GM21367 (cell line): ENCODE measurements around the gene ANKRD35.
"Not testable (repeated sequence)": the region's sequence is repeated elsewhere in the genome, so short reads cannot be mapped to it uniquely, and the experiment has no call there.

Source experiments
- ATAC-seq: cut with Tn5 transposase; IDR thresholded peaks from one replicate; pipeline ENCODE4 v1.9.1; 2021; ENCODE audit not compliant: unreplicated experiment

Gene ANKRD35

DNA sequence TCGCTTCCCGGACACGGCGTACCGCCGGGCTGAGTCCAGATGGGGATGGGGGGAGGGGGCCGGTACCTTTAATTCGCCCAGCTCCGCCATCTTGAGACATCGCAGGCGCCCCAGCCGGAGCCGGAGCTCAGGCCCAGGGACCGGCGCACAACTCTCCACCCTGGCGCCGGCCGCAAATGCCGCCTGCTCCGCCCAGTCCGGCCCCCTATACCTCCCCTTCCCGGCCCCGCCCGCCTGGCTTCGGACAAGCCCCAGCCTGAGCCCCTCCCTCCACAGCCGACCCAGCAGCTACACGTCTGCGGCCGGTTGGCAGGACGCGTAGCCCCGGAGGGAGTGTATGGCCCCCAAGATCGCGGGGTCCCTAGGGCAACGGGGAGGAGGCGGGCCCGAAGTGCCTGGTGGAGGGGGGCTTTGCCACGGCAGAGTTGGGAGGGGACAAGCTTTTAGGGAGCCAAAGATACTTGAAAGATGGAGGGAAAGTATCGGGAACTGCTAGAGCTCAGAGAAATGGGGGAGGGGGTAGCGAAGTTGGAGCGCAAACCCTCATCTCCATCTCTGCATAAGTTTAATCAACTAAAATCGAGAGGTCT is 26.7 kb downstream of the ANKRD35 start, which contains the start of gene PIAS3:
Gene PIAS3 (minus strand): TSS at position 181 of the 590 bp plus-strand sequence. CDS start 91 bp downstream, at position 90.
- ATAC-seq, result peak; percentile 76

- no peak for ATAC-seq
These were observed 27.3 kb downstream of the ANKRD35 start for GRCh38 chr1:145858238-145858900.

DNA sequence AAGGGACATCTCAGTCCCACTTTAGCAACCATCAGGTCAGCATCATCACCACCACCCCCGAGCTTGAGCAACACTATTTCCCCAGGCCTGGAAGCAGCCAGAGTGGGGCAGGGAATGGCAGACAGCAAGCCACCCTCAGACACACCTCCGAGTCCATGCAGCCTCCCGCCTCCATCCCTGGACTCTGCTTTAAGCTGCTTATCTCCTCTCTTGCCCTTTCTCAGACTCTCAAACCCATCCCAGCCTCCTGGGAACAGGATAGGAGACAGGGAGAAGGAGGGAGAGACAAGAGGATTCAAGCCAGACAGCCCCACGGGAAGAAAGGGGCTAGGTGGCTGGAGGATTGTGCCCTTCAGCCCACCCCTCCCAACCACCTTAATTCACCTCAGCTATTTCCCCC is 28.5 kb downstream of the ANKRD35 start:
- ATAC-seq, result no peak

DNA sequence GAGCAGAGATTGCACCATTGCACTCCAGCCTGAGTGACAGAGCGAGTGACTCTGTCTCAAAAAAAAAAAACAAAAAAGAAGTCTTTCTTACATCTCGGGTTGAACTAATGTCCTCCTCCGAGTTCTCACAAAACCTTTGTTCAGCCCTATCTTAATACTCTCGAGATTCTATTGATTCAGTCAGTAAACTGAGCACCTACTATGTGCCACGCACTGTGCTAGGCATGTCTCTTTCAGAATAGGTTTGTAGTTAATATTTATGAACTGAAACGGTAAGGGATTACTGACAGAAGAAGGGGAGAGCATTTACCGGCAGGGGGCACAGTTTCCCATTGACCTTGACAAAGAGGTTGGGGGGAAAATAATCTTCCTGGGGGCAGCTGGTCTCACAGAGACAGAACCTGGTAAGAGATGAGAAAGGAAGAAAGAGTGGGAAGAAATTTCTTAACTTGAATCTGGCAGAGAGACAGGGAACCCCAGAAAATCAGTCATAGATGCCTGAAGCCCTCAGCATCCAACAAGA is 30.2 kb downstream of the ANKRD35 start:
- ATAC-seq, result no peak

GRCh38 chr1:145849356-145850160 is 36.1 kb downstream of the ANKRD35 start:
- no peak for ATAC-seq

- no peak for ATAC-seq
These were observed 37.8 kb downstream of the ANKRD35 start for GRCh38 chr1:145847827-145848226.

- ATAC-seq, result no peak
These were observed 39.5 kb downstream of the ANKRD35 start for GRCh38 chr1:145846201-145846612.

GRCh38 chr1:145845514-145846161 is 40.0 kb downstream of the ANKRD35 start, which contains the start of gene NUDT17:
Gene NUDT17 (plus strand): TSS chr1:145845630. CDS start chr1:145845641, 11 bp downstream.
- no peak for ATAC-seq

GRCh38 chr1:145845144-145845513 is 40.5 kb downstream of the ANKRD35 start:
- no peak for ATAC-seq

DNA sequence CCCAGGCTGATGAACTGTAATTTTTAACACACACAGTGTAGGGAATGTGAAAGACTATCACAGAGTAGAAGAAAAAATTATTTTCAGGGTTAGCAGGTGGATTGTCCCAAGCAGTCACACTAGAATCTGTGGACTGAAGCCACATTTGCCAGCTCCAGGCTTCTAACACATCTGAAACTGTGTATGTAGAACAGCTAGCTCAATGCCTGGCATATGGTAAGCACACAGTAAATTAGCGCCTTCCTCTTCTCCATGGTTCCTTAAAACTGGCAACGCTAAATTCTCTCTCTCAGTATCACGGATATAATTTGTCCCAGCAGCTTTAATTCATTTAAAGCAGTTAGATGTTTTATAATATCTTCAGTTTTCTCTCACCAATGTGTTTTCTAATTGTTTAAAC is 42.6 kb downstream of the ANKRD35 start:
- ATAC-seq, result no peak

DNA sequence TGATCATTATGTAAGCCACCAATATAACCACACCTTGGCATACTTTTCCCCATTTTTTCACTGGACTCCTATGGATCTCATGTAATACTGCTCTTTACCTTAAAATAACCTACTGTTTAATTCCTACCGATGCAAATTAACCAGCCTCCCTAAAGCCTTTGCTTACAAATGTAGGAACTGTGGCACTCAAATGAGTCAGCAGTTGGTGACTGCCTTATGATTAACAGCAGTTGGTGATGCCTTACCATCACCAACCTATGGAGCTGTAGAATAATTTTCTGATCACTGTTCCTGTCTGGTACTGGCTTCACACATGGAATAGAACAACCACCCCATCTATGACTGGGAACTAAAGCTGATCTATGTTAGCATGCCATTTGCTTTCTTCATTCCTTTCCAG is 48.0 kb downstream of the ANKRD35 start:
- ATAC-seq, result no peak

DNA sequence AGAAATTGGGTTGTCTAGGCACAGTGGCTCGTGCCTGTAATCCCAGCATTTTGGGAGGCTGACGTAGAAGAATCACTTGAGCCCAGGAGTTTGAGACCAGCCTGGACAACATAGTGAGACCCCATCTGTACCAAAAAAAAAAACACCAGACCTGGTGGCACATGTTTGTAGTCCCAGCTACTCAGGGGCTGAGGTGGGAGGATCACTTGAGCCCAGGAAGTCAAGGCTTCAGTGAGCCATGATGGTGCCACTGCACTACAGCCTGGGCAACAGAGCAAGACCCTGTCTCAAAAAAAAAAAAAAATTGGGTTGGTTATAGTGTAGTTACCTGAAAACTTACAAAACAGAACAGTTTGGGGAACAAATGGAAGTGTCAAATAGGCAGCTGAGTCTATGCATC is 54.9 kb downstream of the ANKRD35 start:
- not testable (repeated sequence) for ATAC-seq

- ATAC-seq, result no peak
These were observed 57.2 kb downstream of the ANKRD35 start for GRCh38 chr1:145828367-145829026.

DNA sequence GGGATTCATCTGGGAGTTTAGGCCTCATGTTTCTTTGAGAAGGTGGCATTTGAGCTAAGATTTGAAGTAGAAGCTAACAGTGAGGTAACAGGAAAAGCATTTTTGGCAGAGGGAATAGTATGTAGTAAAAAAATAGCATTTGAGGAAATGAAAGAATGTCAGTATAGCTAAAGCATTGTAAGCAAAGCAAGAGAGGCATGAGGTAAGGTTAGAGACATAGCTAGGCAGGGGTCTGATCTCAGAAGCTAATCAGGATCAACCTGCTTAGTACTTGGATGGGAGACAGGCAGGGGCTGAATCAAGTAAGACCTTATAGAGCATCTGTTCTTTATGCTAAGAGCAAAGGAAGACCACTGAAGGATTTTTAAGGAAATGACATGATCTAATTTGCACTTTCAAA is 57.7 kb downstream of the ANKRD35 start:
- no peak for ATAC-seq

- no peak for ATAC-seq
These were observed 59.6 kb downstream of the ANKRD35 start for GRCh38 chr1:145826030-145826429.

- no peak for ATAC-seq
These were observed 61.2 kb downstream of the ANKRD35 start for GRCh38 chr1:145824499-145824842.

GRCh38 chr1:145823565-145824498 is 61.8 kb downstream of the ANKRD35 start, which contains the start of the genes POLR3C and RNF115:
Gene POLR3C (plus strand): TSS chr1:145824200. CDS start chr1:145825777, 1,577 bp downstream.
Gene RNF115 (minus strand): TSS chr1:145824095. CDS start chr1:145823873, 222 bp downstream.
- peak; percentile 59 for ATAC-seq

GRCh38 chr1:145822779-145823331 is 62.8 kb downstream of the ANKRD35 start:
- ATAC-seq, result not testable (repeated sequence)

DNA sequence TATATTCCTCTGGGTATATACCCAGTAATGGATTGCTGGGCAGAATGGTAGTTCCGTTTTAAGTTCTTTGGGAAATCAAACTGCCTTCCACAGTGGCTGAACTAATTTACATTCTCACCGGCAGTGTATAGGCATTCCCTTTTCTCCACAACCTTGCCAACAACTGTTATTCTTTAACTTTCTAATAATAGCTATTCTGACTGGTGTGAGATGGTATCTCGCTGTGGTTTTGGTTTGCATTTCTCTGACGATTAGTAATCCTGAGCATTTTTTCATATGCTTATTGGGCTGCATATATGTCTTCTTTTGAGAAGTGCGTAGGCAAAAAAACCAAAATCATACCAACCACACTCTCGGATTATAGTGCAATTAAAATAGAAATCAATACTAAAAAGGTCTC is 67.6 kb downstream of the ANKRD35 start:
- not testable (repeated sequence) for ATAC-seq
